Body of pancreas (tissue), 4 donors: ENCODE results near the gene KIAA0586. TPM values are rescaled to one million over a fixed set of nuclear protein-coding genes. Genes with fewer than 3 reads are reported as not detected.

Source experiments
- ATAC-seq: fragments of 150-250 bp; one replicate; pipeline ENCODE4 v1.9.1; 2016
- DNase-seq, 4 donors: peaks; one replicate each; pipeline ENCODE4 v3.0.0-alpha.2; 2019
- H3K27ac ChIP-seq, 4 donors: fragments of 200-600 bp; sonication (generic); 1 replicate in 3 of 4; 2 replicates in 1 of 4; pipeline versions ENCODE4 v1.5.1 to v1.6.1; 2016 to 2019; ENCODE audit warnings: mild to moderate bottlenecking in 1 of 4, mixed read lengths in 1 of 4, moderate library complexity in 1 of 4
- H3K27me3 ChIP-seq, 2 donors: fragments of 200-600 bp; sonication (generic); one replicate each; pipeline ENCODE4 v1.6.0; 2016; ENCODE audit warnings: mild to moderate bottlenecking in 1 of 2
- H3K36me3 ChIP-seq, 2 donors: fragments of 200-600 bp; sonication (generic); replicated peaks in 1 of 2; 2 replicates each; pipeline ENCODE4 v1.5.1; 2016; ENCODE audit warnings: low read depth in 2 of 2; ENCODE audit not compliant: insufficient read depth in 1 of 2
- H3K4me1 ChIP-seq: fragments of 200-600 bp; sonication (generic); one replicate; pipeline ENCODE4 v1.6.0; 2016
- H3K4me3 ChIP-seq, 2 donors: fragments of 200-600 bp; sonication (generic); 1 replicate in 1 of 2; 2 replicates in 1 of 2; pipeline ENCODE4 v1.5.1; 2016 to 2019
- H3K9me3 ChIP-seq, 3 donors: fragments of 200-600 bp; sonication (generic); 1 replicate in 2 of 3; 2 replicates in 1 of 3; pipeline ENCODE4 v1.5.1; 2016
- CTCF ChIP-seq, 7 experiments: fragments of 450-650 bp in 4 of 7; fragments of 200-600 bp in 3 of 7; sonication (generic) in 3 of 7; IDR thresholded peaks; one replicate each; pipeline ENCODE4 v1.5.1; 2016 to 2019; ENCODE audit warnings: antibody characterized with exemption in 7 of 7
- POLR2A ChIP-seq, 3 donors: fragments of 450-650 bp; IDR thresholded peaks; one replicate each; pipeline ENCODE4 v1.6.1; 2016; ENCODE audit warnings: antibody characterized with exemption in 3 of 3, mild to moderate bottlenecking in 2 of 3
- WGBS, 2 donors: methylation state at CpG; one replicate each; pipeline ENCODE4 v1.1.5; 2017; 5-methylcytosine and 5-hydroxymethylcytosine counted together
- intact Hi-C: fragments of 100-400 bp; cut with DNase I; formaldehyde crosslinking; loops from one replicate; pipeline ENCODE4 v1.15.1; 2023
- total RNA-seq, 2 donors: library from RNA; depleted of rRNA; stranded (reverse); fragments of >200 nt; gene quantifications; one replicate each; pipeline ENCODE4 v1.1.0, GENCODE V29; 2016

Gene KIAA0586
- total RNA-seq, 2 donors from 2014 or later = 9.2 to 20.0 TPM

GRCh38 chr14:58549105-58549757 is 121.7 kb downstream of the KIAA0586 start:
- no peak overlapping the region for H3K4me3 ChIP-seq
- peak overlapping the region in 1 of 4 donors; percentile 26 for H3K27ac ChIP-seq
- peaks cover 5% of the 10 kb centered on the region for H3K4me1 ChIP-seq
- no peaks in the 10 kb centered on the region for H3K27me3 ChIP-seq
- ATAC-seq (peak; percentile 27), DNase-seq (no peak)
- H3K9me3 ChIP-seq = no peaks in the 10 kb centered on the region
- H3K36me3 ChIP-seq = no peaks in the 10 kb centered on the region
- intact Hi-C loops = no loop called here
- whole genome bisulfite sequencing, 2 donors = 24 to 31% methylated on average over 1 of the region's 1 CpG
- TF ChIP-seq CTCF (IDR thresholded peaks at IDR 0.05) = no peak
- TF ChIP-seq POLR2A (IDR thresholded peaks at IDR 0.05) = no peak

- no peak for TF ChIP-seq POLR2A (IDR thresholded peaks at IDR 0.05)
- TF ChIP-seq CTCF (IDR thresholded peaks at IDR 0.05) = no peak
- Histone ChIP-seq H3K27ac (no peak overlapping the region), H3K36me3 (no peaks in the 10 kb centered on the region), H3K9me3 (no peaks in the 10 kb centered on the region), H3K27me3 (no peaks in the 10 kb centered on the region), H3K4me3 (no peak overlapping the region), H3K4me1 (peaks cover 4% of the 10 kb centered on the region)
- intact Hi-C loops = no loop called here
- DNase-seq (no peak), ATAC-seq (no peak)
- WGBS, 2 donors = 93 to 97% methylated on average over 3 of the region's 3 CpGs
Measured at GRCh38 chr14:58553959-58554358, 126.4 kb downstream of the KIAA0586 start.

GRCh38 chr14:58555647-58556046 is 128.1 kb downstream of the KIAA0586 start:
- no peaks in the 10 kb centered on the region for H3K36me3 ChIP-seq
- no peak for ATAC-seq
- no peaks in the 10 kb centered on the region for H3K4me1 ChIP-seq
- H3K27ac ChIP-seq = no peak overlapping the region
- intact Hi-C loops = no loop called here
- TF ChIP-seq CTCF (IDR thresholded peaks at IDR 0.05) (no peak), POLR2A (IDR thresholded peaks at IDR 0.05) (no peak)
- H3K27me3 ChIP-seq = no peaks in the 10 kb centered on the region
- no peaks in the 10 kb centered on the region for H3K9me3 ChIP-seq
- DNase-seq = no peak
- H3K4me3 ChIP-seq = no peak overlapping the region

- intact Hi-C loops = no loop called here
- TF ChIP-seq POLR2A (IDR thresholded peaks at IDR 0.05) (no peak), CTCF (IDR thresholded peaks at IDR 0.05) (no peak)
- DNase-seq (no peak), ATAC-seq (no peak)
- WGBS, 2 donors = 86 to 95% methylated on average over 4 of the region's 4 CpGs
- Histone ChIP-seq H3K4me3 (no peak overlapping the region), H3K27ac (no peak overlapping the region), H3K36me3 (no peaks in the 10 kb centered on the region), H3K4me1 (no peaks in the 10 kb centered on the region), H3K9me3 (no peaks in the 10 kb centered on the region), H3K27me3 (no peaks in the 10 kb centered on the region)
Measured at GRCh38 chr14:58557242-58557641, 129.7 kb downstream of the KIAA0586 start.

GRCh38 chr14:58560208-58560607 is 132.7 kb downstream of the KIAA0586 start:
- Histone ChIP-seq H3K4me1 (no peaks in the 10 kb centered on the region), H3K27me3 (no peaks in the 10 kb centered on the region), H3K36me3 (no peaks in the 10 kb centered on the region), H3K27ac (no peak overlapping the region), H3K9me3 (no peaks in the 10 kb centered on the region), H3K4me3 (no peak overlapping the region)
- ATAC-seq (no peak), DNase-seq (no peak)
- WGBS, 2 donors = 43 to 44% methylated on average over 3 of the region's 3 CpGs
- no peak for TF ChIP-seq CTCF (IDR thresholded peaks at IDR 0.05)
- no peak for TF ChIP-seq POLR2A (IDR thresholded peaks at IDR 0.05)
- intact Hi-C loops = no loop called here
